ENCODE results near the gene TCF7L1.

DNA sequence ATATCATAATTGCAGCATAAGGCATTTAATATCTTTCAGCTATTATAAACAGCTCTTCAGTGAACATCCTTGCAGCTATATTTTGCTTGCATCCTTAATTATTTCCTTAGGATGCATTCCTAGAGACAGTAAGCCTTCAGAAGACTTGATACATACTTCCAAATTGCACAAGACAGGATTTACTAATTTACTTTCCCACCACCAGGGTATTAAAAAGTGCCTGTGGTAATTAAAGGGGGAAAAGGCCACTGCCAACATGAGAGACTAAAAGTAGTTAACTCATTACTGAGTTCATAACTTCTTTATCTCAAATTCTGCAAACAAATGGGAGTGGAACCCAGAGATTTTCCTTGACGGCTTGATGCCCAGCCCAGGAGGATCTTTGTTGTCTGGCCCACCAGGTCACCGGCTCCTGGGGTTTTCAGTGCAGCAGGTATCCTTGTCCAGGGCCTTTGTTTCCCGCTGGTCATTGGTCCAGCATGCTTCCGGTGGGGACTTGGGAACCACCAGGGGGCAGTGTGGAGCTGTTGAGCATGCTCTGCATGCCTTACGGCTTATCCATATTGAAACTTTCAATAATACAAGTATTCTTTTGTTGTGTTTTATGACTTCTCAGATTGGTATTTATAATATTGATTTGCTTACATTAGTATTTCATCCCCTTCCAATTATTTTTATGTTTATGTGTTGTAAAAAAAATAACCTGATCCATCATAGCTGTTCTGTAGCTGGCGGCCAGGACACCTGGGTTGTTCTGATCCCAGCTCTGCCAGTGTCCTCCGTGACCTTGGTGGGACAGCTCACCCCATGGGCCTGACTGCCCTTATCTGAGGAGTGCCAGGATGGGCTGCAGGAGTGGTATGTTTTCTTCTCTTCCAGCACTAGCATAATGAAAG, 133.2 kb downstream of the TCF7L1 start:
- TF ChIP-seq CTCF (IDR thresholded peaks at IDR 0.05 in 4 of 5, conservative IDR thresholded peaks at IDR 0.05 in 1 of 5) (peak; percentile 60 to 90 (median 75)), POLR2A (IDR thresholded peaks at IDR 0.05) (no peak)
